ENCODE data around the gene SART3. TPM values are rescaled to one million over a fixed set of nuclear protein-coding genes. Genes with fewer than 3 reads are reported as not detected.

SART3 gene
- total and polyA plus RNA-seq, 4 donors: 5.9 to 37.1 (median 23.5) TPM

DNA sequence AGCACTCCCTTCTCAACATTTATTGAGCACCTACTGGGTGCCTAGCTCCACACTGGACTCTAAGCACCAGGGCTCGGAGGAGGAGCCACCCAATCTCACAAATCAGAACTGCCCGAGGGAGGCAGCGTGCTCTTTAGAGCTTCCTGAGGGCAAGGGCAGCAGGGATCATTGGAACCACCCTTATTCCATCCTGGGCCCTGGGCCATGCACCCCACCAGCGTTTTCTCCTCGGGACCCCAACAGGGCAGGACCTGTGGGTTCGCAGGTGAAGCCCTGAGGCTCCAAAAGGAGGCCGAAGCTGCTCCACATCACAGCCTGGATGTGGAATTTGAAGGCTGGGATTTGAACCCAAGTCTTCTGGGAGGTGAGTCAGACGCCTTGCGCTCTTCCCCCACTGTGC, 21.5 kb upstream of the SART3 start:
- 80% methylated on average over 9 of the region's 9 CpGs for WGBS

More for the DNA sequence above, 21.5 kb upstream of the SART3 start:
- no peaks in the 10 kb centered on the region for H3K4me1 ChIP-seq (ENCODE audit: control insufficient read depth in 4 of 4, insufficient read depth in 4 of 4, low read length in 3 of 4)
- H3K27ac ChIP-seq (ENCODE audit: low read depth in 1 of 2, low read length in 2 of 2): no peak overlapping the region
- DNase-seq (ENCODE audit: low spot score): no peak
- TF ChIP-seq, protein P1, sequence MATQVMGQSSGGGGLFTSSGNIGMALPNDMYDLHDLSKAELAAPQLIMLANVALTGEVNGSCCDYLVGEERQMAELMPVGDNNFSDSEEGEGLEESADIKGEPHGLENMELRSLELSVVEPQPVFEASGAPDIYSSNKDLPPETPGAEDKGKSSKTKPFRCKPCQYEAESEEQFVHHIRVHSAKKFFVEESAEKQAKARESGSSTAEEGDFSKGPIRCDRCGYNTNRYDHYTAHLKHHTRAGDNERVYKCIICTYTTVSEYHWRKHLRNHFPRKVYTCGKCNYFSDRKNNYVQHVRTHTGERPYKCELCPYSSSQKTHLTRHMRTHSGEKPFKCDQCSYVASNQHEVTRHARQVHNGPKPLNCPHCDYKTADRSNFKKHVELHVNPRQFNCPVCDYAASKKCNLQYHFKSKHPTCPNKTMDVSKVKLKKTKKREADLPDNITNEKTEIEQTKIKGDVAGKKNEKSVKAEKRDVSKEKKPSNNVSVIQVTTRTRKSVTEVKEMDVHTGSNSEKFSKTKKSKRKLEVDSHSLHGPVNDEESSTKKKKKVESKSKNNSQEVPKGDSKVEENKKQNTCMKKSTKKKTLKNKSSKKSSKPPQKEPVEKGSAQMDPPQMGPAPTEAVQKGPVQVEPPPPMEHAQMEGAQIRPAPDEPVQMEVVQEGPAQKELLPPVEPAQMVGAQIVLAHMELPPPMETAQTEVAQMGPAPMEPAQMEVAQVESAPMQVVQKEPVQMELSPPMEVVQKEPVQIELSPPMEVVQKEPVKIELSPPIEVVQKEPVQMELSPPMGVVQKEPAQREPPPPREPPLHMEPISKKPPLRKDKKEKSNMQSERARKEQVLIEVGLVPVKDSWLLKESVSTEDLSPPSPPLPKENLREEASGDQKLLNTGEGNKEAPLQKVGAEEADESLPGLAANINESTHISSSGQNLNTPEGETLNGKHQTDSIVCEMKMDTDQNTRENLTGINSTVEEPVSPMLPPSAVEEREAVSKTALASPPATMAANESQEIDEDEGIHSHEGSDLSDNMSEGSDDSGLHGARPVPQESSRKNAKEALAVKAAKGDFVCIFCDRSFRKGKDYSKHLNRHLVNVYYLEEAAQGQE (IDR thresholded peaks at IDR 0.05): no peak
- no peak for TF ChIP-seq RXRA (IDR thresholded peaks at IDR 0.05)
- no peak for TF ChIP-seq ZBTB33 (IDR thresholded peaks at IDR 0.05)
- TF ChIP-seq GABPA (IDR thresholded peaks at IDR 0.05 in 1 of 2, conservative IDR thresholded peaks at IDR 0.05 in 1 of 2): no peak
- TF ChIP-seq TAF1 (conservative IDR thresholded peaks at IDR 0.05): no peak
- TF ChIP-seq JUND (IDR thresholded peaks at IDR 0.05): no peak
- TF ChIP-seq, protein P2, sequence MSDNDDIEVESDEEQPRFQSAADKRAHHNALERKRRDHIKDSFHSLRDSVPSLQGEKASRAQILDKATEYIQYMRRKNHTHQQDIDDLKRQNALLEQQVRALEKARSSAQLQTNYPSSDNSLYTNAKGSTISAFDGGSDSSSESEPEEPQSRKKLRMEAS (IDR thresholded peaks at IDR 0.05): no peak
- TF ChIP-seq EGR1 (IDR thresholded peaks at IDR 0.05; ENCODE audit: low read depth in 2 of 2): no peak
- TF ChIP-seq FOXA2 (IDR thresholded peaks at IDR 0.05): no peak
- TF ChIP-seq SP1 (IDR thresholded peaks at IDR 0.05): no peak
- no peak for TF ChIP-seq HNF4A (conservative IDR thresholded peaks at IDR 0.05)
- no peak for TF ChIP-seq NR2F2 (IDR thresholded peaks at IDR 0.05)
- TF ChIP-seq ATF3 (IDR thresholded peaks at IDR 0.05): no peak
- no peak for TF ChIP-seq YY1 (IDR thresholded peaks at IDR 0.05)
- no peak for TF ChIP-seq HNF4G (IDR thresholded peaks at IDR 0.05)
- TF ChIP-seq, protein P3, sequence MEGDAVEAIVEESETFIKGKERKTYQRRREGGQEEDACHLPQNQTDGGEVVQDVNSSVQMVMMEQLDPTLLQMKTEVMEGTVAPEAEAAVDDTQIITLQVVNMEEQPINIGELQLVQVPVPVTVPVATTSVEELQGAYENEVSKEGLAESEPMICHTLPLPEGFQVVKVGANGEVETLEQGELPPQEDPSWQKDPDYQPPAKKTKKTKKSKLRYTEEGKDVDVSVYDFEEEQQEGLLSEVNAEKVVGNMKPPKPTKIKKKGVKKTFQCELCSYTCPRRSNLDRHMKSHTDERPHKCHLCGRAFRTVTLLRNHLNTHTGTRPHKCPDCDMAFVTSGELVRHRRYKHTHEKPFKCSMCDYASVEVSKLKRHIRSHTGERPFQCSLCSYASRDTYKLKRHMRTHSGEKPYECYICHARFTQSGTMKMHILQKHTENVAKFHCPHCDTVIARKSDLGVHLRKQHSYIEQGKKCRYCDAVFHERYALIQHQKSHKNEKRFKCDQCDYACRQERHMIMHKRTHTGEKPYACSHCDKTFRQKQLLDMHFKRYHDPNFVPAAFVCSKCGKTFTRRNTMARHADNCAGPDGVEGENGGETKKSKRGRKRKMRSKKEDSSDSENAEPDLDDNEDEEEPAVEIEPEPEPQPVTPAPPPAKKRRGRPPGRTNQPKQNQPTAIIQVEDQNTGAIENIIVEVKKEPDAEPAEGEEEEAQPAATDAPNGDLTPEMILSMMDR (IDR thresholded peaks at IDR 0.05; ENCODE audit: low read depth, low read length, missing input control): no peak
- no peak for TF ChIP-seq FOXA1 (IDR thresholded peaks at IDR 0.05)
- no peak for TF ChIP-seq RAD21 (IDR thresholded peaks at IDR 0.05)
- no peaks in the 10 kb centered on the region for H3K36me3 ChIP-seq (ENCODE audit: control insufficient read depth in 4 of 4, insufficient read depth in 3 of 4, low read depth in 1 of 4, low read length in 3 of 4)
- no peaks in the 10 kb centered on the region for H3K9me3 ChIP-seq (ENCODE audit: control insufficient read depth in 4 of 4, low read length in 3 of 4)
- H3K27me3 ChIP-seq (ENCODE audit: control insufficient read depth in 4 of 4, insufficient read depth in 4 of 4, low read length in 3 of 4): no peaks in the 10 kb centered on the region
- H3K4me3 ChIP-seq (ENCODE audit: low read depth in 1 of 3, low read length in 3 of 3): no peak overlapping the region
- no peak overlapping the region for H3K9ac ChIP-seq (ENCODE audit: low read depth in 1 of 2, low read length in 2 of 2)

Measured in liver (tissue), 9 donors.